GM18520 (cell line): ENCODE results near the gene PLA2G4D.

Experiments
- ATAC-seq: cut with Tn5 transposase; IDR thresholded peaks from one replicate; pipeline ENCODE4 v1.9.1; 2021; ENCODE audit not compliant: unreplicated experiment

Gene PLA2G4D

DNA sequence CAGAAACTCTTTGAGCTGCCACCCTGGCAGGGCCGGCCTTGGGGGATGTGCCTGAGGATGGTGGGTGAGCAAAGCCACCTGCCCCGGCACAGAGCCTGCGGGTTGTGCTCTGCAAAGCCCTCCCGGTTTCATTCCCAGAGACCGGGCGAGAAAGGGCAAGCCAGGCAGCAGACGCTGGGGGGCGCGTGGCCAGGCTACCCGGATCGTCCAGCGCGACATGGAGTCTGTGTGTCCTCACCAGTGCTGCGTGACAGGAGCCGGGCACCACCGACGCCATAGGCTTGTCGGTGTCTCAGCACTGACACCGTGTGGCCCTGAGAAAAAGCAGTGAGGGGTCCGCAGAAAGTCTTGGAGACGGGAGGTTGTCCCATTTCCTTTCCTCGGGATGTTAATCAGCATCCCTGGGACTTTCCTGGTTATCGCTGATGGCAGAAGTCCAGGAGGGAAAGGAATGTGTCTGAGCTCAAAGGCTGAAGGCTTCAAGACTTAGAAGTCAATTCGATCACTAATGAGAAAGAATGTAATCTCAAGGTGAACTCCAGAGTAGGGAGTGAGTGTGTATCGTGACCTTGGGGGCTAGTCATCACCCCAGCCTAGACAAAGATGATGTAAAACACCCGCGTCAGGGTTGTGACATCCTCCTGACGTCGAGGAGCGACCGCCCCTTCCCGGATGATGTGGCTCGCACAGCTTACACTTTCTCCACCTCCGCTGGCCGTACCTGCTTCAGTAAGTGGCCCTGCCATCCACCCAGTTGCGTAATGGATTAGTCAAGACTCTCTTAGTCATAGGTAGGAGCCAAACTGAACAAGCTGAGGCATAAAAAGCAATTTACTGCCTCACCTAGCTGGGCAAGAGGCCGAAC lies 37.2 kb downstream of the PLA2G4D start:
- ATAC-seq, result no peak

DNA sequence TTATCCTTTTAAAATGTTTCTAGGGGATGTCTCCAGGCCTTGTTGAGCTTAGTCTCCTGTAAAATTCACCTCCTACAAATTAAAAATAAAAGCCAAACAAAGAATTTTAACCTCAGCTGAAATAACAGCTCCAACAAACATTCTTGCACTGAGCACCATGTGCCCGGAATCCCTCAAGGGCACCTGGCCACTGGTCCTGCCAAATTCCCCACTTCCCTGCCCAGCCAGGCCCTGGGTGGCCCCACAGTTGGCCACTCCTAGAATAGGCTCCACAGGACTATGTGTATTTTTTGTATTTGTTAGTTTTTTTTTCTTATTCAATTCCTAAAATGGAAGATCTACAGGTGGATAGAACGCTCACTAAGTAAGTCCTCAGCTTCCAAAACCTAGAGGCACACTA lies 40.4 kb downstream of the PLA2G4D start:
- no peak for ATAC-seq

DNA sequence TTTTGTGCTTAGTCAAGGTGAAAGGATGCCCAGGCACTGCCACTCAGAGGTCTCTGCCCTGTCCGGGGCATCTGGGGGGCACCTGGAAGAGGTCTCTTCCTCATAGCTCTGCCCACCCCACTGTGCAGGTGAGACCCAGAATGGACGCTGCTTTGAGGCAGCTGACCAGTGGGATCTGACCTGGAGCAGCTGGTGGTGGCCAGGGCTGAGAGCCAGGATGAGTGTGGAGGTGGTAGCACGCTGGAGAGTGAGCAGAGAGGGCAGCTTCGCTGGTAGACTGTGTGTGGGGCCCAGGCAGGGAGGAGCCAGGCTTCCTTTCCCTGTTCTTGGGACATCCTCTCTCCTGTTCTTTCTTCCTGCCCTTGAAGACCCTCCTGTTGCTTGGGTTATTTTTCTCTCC lies 41.4 kb downstream of the PLA2G4D start:
- no peak for ATAC-seq

DNA sequence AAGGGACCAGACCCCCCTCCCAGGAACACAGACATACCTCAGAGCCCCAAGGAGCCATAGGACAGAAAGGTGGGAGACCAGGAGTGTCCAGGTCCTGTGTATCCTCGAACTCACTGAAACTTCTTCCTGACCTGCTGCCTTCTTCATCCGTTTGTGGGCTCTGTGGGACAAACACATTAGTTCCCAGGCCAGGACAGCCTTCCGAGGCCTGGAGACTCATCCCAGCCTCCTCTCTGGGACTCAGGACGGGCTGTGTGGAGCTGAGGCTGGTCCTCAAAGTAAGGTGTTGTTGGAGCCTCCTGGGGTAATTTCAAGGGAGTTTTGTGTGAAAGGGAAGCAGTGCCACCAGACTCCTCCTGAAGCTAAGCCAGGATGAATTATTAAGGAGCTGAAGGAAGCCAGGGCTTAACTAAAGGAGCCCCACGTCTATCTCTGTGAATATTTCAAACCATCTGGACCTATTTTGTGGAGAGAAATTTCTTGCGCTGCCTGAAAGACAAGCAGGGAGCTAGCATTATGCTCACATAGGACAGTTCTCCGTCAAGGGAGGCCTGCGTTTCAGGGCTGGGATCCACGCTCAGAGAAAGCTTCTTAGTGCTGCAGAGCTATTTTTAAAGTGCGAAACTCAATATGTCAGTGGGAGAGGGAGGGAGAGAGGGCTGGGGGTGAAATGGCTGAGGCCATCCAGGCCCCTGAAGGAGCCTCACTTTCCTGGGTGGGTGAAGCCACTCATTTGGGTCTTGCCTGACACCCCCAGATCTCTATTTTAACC lies 43.7 kb downstream of the PLA2G4D start:
- ATAC-seq, result no peak

GRCh38 chr15:42048821-42049200 lies 45.6 kb downstream of the PLA2G4D start:
- no peak for ATAC-seq

GRCh38 chr15:42048080-42048820 lies 46.1 kb downstream of the PLA2G4D start:
- no peak for ATAC-seq

DNA sequence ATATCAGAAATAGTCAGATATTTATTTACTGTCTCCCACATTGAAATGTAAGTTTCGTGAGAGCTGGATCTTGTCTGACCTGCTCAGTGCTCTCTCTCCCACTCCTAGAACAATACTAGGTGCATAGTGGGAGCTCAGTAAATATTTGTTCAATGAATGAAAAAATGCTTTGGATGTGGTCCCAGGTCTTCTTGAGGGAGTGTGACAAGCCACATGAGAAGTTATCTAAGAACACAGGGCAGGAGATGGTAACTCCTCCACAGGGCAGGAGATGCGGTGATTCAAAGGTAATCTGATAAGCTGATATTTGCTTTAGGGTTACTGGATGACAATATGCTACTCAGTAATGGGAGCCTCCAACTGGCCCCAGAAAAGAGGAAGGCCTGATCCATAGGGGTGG lies 47.8 kb downstream of the PLA2G4D start:
- ATAC-seq, result no peak

DNA sequence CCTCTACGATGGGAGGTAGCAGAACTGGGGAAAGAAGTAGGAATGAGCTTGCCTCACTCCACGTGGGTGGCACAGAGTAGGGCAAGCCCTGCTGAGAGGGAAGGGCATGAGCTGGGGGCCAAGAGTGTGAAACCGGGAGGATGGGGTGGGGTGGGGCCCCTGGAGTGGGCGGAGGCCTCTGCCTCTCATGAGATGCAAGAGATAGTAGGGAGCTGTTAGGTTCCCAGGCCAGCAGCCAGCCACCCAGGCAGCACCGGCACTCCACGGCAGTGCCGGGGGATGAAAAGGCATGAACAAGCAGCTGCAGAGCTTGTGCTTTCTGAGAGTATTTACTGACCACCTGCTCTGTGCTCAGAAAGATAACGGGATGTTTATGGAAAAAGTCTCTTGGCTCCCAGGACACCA lies 49.1 kb downstream of the PLA2G4D start:
- no peak for ATAC-seq

DNA sequence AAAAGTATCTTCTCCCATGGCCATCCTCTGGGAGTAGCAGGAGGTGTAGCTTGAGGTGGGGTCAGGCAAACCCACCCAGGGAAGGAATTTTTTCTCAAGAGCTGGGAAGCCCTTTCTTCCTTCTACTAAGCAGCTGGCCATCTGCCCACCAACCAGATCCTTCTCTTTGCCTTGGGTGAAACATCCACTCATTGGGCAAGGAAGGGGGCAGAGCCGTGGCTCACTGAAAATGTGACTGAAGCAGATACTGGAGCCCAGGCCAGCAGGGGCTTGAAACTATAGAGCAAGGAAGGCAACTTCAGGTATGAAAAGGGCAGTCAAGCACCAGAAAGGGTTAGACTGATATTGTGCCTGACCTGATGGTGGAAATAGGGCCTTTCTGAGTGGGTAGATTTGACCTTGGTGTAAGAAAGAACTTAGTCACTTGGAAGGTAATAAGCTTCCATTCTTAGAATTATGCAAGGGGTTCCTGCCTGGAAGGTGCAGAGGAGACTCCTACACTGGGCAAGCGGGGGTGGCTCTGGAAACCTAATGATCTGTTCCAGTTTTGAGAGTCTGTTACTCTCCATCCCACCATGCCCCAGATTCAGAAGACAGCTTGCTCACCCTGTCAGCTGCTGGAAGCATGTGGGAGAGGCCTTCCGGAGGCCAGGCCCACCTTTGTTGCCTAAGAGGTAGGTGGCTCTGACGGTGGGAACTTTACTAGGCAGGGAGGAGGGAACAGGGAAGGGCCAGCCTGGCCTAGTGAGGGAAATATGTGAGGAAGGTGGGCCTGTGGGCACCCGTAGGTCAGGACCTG lies 51.6 kb downstream of the PLA2G4D start:
- no peak for ATAC-seq

DNA sequence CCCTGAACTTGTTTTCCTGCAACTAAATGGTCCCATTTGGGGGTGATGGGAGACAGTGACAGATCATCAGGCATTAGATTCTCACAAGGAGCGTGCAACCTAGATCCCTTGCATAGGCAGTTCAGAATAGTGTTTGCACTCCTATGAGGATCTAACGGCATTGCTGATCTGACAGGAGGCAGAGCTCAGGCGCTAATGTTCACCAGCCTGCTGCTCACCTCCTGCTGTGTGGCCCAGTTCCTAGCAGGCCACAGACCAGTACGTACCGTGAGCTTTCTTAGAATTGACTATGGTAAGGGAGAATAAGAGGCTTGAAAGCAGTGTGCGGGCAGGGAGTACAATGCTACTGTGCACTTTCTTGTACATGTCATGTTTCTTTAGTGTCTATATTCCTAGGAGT lies 56.0 kb downstream of the PLA2G4D start:
- ATAC-seq, result no peak

- ATAC-seq, result no peak
These were observed 56.7 kb downstream of the PLA2G4D start for GRCh38 chr15:42037656-42038055.

GRCh38 chr15:42036966-42037365 lies 57.4 kb downstream of the PLA2G4D start:
- no peak for ATAC-seq

- no peak for ATAC-seq
These were observed 58.1 kb downstream of the PLA2G4D start for GRCh38 chr15:42036112-42036905.

GRCh38 chr15:42035435-42035761 lies 59.0 kb downstream of the PLA2G4D start:
- peak; percentile 41 for ATAC-seq

DNA sequence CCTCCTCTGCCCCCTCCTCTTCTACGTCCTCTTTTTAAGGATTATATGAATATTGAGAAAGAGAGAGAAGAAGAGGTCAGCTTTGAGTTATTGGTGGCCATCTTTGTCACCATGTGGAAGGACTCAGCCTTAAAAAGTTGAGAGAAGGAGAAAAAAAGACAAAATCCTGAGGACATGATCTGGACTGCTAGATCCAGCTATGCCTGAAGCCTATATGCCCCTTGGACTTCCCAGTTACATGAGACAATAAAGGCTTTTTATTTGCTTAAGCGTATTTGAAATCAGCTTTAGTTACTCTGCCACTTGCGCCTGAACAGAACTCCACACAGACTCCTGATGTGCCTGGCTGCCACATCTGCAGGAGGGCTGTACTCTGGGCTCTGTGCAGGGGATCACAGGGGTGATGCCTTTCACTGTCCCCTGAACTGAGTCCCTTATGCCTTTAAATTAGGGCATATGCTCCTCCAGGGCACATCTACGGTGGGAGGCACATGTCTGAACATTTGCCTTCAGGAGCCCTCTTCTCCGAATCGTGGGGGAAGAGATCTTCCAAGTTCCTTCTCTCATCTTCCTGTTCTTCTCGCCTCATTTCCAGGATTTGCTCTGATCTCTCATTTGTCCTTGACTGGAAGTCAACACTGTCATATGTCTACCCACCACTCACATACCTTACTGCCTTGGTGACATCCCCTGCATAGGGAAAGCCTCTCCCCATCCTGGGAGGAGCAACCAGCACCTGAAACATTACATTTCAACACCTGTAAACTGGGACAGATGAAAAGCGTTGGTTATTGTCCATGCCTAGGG lies 59.5 kb downstream of the PLA2G4D start:
- no peak for ATAC-seq

- no peak for ATAC-seq
These were observed 61.0 kb downstream of the PLA2G4D start for GRCh38 chr15:42033214-42033873.

DNA sequence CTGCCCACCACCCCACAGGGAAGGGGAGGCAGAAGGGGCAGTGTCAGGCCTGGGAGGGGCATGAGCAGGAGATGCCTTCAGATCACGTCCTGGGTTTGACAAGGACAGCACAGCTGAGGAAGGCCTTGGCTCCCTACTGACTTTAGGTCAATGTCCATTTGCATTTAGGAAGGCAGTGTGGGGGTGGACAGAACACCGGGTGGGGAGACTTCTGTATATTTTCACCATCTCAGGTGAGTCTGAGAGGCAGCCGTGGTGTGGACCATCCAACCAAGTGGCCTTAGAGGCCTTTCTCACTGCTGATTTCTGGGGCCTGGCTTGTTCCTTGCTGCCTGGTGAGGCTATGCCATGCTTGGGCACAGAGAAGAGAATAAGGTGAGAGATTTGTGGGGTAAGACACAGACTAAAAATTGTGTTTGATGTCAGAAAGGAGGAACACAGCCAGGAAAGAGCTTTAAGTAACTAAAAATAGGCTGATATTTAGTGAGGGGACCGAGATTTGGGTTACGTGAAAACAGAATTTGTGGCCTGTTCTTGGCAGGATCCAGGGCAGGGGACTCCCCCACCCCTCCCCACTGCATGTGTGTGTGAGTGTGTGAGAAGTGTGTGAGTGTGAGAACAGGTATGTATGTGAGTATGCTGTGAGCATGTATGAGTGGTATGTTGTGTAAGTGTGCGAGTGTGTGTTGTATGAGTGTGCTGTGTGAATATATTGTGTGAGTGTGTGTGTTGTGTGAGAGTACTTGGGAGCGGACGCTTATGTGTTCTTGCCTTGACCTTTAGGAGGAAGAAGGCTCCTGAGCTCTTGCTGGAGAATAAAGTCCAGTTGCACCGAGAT lies 61.8 kb downstream of the PLA2G4D start:
- ATAC-seq, result no peak
